HEK293T (cell line): ENCODE results near the gene NCOA7.

Source experiments
- CTCF ChIA-PET: fragments of 350-600 bp; formaldehyde crosslinking; extraction: SDS; loops from one replicate; lab custom pipeline; 2021; ENCODE audit warnings: antibody characterized with exemption, inconsistent platforms; lab: Yijun Ruan, JAX
- POLR2A ChIA-PET: fragments of 350-600 bp; formaldehyde crosslinking; extraction: SDS; loops from one replicate; lab custom pipeline; 2020; ENCODE audit warnings: antibody characterized with exemption, inconsistent platforms; lab: Yijun Ruan, JAX
- DNase-seq: peaks from one replicate; pipeline ENCODE4 v3.0.0; 2012; ENCODE audit warnings: mixed read lengths; ENCODE audit errors: extremely low spot score
- ARNT ChIP-seq: fragments of 450-650 bp; IDR thresholded peaks from 2 replicates; pipeline ENCODE4 v1.6.1; 2017; ENCODE audit warnings: mild to moderate bottlenecking
- BHLHE40 ChIP-seq: fragments of 450-650 bp; IDR thresholded peaks from 2 replicates; pipeline ENCODE4 v1.6.1; 2016; ENCODE audit warnings: mild to moderate bottlenecking, moderate library complexity, borderline replicate concordance
- CTBP1 ChIP-seq: fragments of 450-650 bp; IDR thresholded peaks from 2 replicates; pipeline ENCODE4 v1.6.1; 2016; ENCODE audit warnings: borderline replicate concordance
- ELF4 ChIP-seq: fragments of 450-650 bp; IDR thresholded peaks from 2 replicates; pipeline ENCODE4 v1.6.1; 2017; ENCODE audit warnings: antibody characterized with exemption
- FOXA1 ChIP-seq: fragments of 450-650 bp; IDR thresholded peaks from 2 replicates; pipeline ENCODE4 v1.6.1; 2016; ENCODE audit warnings: mild to moderate bottlenecking
- FOXK2 ChIP-seq: fragments of 450-650 bp; IDR thresholded peaks from 2 replicates; pipeline ENCODE4 v1.6.1; 2016; ENCODE audit warnings: mild to moderate bottlenecking
- FOXM1 ChIP-seq: fragments of 450-650 bp; IDR thresholded peaks from 2 replicates; pipeline ENCODE4 v1.6.1; 2017; ENCODE audit warnings: mild to moderate bottlenecking, borderline replicate concordance
- HDGF ChIP-seq: fragments of 450-650 bp; IDR thresholded peaks from 2 replicates; pipeline ENCODE4 v1.6.1; 2017; ENCODE audit warnings: antibody characterized with exemption, borderline replicate concordance
- L3MBTL2 ChIP-seq: fragments of 450-650 bp; conservative IDR thresholded peaks from 2 replicates; pipeline ENCODE4 v1.6.1; 2016; ENCODE audit warnings: mild to moderate bottlenecking
- LEF1 ChIP-seq: fragments of 450-650 bp; IDR thresholded peaks from 2 replicates; pipeline ENCODE4 v1.6.1; 2017; ENCODE audit warnings: mild to moderate bottlenecking, borderline replicate concordance
- NFRKB ChIP-seq: fragments of 450-650 bp; IDR thresholded peaks from 2 replicates; pipeline ENCODE4 v1.6.1; 2016; ENCODE audit warnings: mild to moderate bottlenecking, moderate library complexity
- SP1 ChIP-seq: fragments of 450-650 bp; IDR thresholded peaks from 2 replicates; pipeline ENCODE4 v1.6.1; 2017
- SUZ12 ChIP-seq: fragments of 450-650 bp; IDR thresholded peaks from 2 replicates; pipeline ENCODE4 v1.6.1; 2016; ENCODE audit warnings: mild to moderate bottlenecking
- TARDBP ChIP-seq: fragments of 450-650 bp; IDR thresholded peaks from 2 replicates; pipeline ENCODE4 v1.6.1; 2016
- ZNF384 ChIP-seq: fragments of 450-650 bp; IDR thresholded peaks from 2 replicates; pipeline ENCODE4 v1.6.1; 2016
- TF ChIP-seq, protein P1 (sequence below): fragments of 450-650 bp; IDR thresholded peaks from 2 replicates; pipeline ENCODE4 v1.6.1; 2016

Gene NCOA7

DNA sequence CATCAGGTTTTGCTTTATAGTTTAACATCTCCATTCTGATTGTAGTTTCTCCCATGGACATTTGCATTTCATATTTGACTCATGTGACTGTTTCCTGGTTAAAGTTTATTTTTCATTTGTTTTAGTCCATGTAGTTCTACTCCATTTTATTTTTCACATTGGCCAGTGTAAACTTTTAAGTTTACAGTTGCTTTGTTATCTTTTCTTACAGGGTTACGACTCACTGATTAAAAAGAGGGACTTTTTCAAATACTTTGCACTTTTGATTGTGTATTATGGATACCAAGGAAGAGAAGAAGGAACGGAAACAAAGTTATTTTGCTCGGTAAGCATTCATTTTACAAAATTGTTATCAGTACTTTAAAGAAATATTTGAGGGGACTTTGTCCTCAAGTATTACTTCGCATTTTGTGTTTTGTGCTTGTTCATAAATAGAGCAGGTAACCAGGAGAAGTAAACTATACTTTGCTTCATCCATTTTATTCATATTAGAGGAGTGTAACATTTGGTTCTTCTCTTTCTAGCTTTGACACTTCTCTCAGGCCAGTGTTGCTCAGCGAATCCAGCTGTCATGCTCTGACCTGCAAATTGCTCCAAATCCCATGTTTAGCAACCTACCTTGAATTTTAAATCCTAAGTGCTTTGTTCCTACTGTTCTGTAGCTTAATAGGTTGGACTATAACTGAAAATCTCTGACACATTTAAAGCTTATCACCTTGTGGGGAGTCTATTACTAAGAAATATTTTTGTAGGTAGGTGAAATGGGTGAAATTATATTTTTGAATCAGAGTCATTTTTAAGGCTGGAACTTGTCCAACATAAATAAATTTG is 24.5 kb downstream of the NCOA7 start:
- no peak for TF ChIP-seq SP1
- no peak for TF ChIP-seq FOXA1
- TF ChIP-seq, protein P1, sequence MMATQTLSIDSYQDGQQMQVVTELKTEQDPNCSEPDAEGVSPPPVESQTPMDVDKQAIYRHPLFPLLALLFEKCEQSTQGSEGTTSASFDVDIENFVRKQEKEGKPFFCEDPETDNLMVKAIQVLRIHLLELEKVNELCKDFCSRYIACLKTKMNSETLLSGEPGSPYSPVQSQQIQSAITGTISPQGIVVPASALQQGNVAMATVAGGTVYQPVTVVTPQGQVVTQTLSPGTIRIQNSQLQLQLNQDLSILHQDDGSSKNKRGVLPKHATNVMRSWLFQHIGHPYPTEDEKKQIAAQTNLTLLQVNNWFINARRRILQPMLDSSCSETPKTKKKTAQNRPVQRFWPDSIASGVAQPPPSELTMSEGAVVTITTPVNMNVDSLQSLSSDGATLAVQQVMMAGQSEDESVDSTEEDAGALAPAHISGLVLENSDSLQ, result no peak
- CTCF ChIA-PET, result no interaction called here
- DNase-seq, result no peak
- POLR2A ChIA-PET, result interaction anchor here (1.4 kb wide), 1 partner anchor 67 kb away, joined by 3 read pairs; no protein-coding TSS in a partner anchor

DNA sequence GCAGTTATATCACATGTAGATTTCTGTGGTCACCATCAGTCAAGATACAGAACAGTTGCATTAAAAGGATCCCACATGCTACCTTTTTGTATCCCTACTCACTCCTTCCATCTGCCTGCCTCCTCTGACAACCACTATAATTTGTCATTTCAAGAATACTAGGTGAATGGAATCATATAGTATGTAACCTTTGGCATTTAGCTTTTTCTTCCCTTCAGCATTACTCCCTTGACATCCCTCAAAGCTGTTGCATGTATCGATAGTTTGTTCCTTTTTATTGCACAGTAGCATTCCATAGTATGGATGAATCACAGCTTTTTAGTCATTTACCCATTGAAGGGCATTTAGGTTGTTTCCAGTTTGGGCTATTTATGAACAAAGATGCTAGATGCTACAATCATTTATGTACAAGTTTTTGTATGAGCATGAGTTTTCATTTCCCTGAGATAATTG is 26.1 kb downstream of the NCOA7 start:
- TF ChIP-seq ARNT, result no peak
- TF ChIP-seq FOXM1, result no peak
- no peak for TF ChIP-seq FOXA1
- POLR2A ChIA-PET, result no interaction called here
- no peak for DNase-seq
- CTCF ChIA-PET, result no interaction called here

DNA sequence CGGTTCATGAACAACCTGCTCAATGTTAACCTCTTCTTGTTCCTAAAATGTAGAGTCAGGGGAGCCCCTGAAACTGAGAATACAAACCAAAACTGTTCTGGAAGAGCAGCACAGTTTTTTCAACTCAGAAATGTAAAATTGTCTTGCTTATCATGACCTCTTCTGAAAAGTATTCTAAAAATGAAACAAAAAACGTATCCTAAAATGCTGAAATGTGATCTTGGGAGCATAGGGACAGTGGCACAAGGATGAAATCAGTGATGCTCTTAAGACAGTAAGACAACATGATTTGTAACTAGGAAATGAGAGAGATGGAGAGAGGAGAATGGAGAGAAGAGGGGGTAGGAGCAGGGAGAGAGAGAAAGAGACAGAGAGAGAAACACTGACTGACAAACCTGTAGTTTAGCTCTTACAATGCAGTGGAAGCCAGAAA is 27.5 kb downstream of the NCOA7 start:
- ChIA-PET POLR2A (no interaction called here), CTCF (interaction anchor here (0.7 to 0.8 kb wide), 2 partner anchors 10 to 88 kb away, joined by 3 to 4 read pairs; no protein-coding TSS in a partner anchor)
- DNase-seq, result no peak
- TF ChIP-seq TARDBP (no peak), FOXK2 (no peak), ZNF384 (no peak)

DNA sequence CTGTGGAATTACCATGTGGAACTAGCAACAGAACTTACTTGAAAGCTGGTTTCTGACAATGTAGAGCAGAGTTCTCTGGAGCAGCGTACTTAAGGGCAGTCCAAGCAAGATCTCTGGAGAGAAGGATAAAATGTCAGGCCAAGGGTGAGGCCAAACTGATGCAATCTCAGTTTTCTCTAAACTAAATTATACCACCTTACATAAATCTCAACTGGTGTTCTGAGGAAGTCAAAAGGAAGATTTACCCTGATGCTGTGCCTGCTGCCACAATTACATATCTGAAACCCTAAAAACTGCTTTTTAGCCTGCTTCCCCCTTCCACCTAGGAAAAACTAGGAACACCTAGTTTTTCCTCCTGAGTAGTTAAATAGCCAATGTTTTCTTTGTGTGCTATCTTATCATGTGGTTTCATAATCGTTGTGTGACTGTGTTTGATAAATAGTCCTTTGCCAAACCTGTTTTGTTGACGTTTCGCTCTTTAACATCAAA is 28.1 kb downstream of the NCOA7 start:
- CTCF ChIA-PET, result interaction anchor here (0.8 kb wide), 1 partner anchor 88 kb away, joined by 3 read pairs; no protein-coding TSS in a partner anchor
- POLR2A ChIA-PET, result no interaction called here
- no peak for DNase-seq
- no peak for TF ChIP-seq ZNF384
- no peak for TF ChIP-seq BHLHE40
- no peak for TF ChIP-seq SUZ12
- no peak for TF ChIP-seq HDGF
- no peak for TF ChIP-seq ELF4
- TF ChIP-seq LEF1, result no peak
- no peak for TF ChIP-seq FOXK2
- no peak for TF ChIP-seq FOXA1
- no peak for TF ChIP-seq L3MBTL2
- TF ChIP-seq SP1, result no peak
- no peak for TF ChIP-seq CTBP1
- TF ChIP-seq TARDBP, result no peak
- no peak for TF ChIP-seq NFRKB
- no peak for TF ChIP-seq FOXM1
- TF ChIP-seq, protein P1, result no peak

DNA sequence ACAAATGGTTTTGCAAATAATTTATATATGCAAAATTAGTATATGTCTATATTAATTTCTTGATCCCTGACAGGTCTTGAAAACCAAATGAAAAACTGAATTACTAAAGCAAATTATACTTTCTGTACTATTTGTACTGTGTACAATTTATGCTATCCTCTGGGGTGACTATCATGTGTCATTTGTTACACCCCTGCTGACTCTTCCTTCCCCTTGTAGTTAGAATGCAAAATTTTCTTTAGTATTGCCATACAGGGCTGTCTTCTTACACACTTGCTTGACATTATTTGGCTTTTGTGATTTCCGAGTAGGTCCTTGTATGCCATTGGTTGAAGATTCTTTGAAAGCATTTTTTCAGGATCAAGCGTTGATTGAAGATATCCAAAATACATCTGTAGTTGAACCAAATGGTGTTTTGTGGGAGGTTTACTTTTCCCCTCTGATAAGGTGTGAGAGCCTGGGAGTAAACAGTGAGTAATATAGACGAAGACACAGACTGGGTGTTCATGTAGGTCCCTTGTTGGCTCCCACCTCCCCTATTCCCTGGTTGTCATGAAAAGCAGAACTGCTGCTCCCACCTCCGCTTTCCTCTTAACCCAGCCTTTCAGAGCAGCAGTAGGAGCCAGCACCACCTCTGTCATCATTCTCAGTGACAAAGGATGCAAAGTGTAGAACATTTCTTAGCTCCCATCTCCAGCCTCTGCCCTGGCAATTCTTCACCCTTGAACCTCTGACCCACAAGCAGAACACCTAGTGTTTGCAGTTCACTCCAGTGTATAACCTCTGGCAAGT is 29.0 kb downstream of the NCOA7 start:
- TF ChIP-seq SUZ12 (no peak), ARNT (no peak), L3MBTL2 (no peak), BHLHE40 (no peak), FOXM1 (no peak), FOXA1 (no peak), ZNF384 (no peak), ELF4 (no peak), CTBP1 (no peak)
- ChIA-PET CTCF (no interaction called here), POLR2A (interaction anchor here (1.1 kb wide), 1 partner anchor 8 kb away, joined by 3 read pairs; no protein-coding TSS in a partner anchor)
- DNase-seq, result no peak

DNA sequence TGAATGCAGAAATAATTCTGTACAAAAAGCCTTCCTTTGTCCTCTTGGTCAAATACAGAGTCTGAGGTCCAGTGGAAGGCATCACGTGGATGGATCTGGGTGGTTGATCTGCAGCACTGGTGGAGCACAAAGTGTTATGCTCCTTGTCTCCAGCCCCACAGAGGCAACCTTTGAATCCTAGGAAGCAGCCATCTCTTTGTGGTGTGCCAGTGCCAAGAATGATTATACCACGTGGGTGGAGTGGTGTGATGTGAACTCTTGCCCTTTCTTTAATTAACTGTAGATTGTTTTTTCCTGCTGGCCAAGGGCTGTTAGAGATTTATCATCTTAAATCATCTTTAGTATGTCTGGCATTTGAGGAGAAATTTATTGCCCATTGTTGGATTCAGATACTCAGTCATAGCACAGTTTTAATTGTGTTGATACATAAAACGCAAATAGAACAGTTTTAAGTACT is 31.1 kb downstream of the NCOA7 start:
- TF ChIP-seq SP1, result no peak
- TF ChIP-seq, protein P1, result peak; percentile 79
- ChIA-PET POLR2A (no interaction called here), CTCF (no interaction called here)
- no peak for DNase-seq

DNA sequence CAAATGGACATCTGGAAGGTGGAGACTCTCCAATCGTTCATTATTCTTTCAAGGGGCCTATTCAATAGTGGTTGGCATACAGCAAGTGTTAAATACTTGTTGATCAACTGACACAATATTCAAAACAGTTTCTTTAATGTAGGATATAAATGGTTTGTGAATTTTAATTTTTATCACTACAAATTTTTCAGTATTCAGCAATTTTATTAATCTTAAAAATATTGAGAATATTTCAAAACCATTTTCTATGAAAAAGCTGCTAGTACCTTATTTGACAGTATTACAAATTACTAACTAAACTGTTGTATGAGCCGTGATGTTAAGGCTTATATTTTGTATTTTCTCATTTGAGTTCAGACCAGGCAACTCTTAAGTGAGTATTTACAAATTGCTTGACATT is 32.4 kb downstream of the NCOA7 start:
- ChIA-PET POLR2A (no interaction called here), CTCF (no interaction called here)
- no peak for TF ChIP-seq ARNT
- TF ChIP-seq SP1, result no peak
- TF ChIP-seq HDGF, result no peak
- no peak for TF ChIP-seq BHLHE40
- TF ChIP-seq ELF4, result no peak
- TF ChIP-seq FOXA1, result no peak
- no peak for TF ChIP-seq ZNF384
- TF ChIP-seq FOXM1, result no peak
- TF ChIP-seq TARDBP, result no peak
- TF ChIP-seq, protein P1, result no peak
- TF ChIP-seq LEF1, result no peak
- no peak for DNase-seq
